ENCODE measurements around the gene MAP4K2.

DNA sequence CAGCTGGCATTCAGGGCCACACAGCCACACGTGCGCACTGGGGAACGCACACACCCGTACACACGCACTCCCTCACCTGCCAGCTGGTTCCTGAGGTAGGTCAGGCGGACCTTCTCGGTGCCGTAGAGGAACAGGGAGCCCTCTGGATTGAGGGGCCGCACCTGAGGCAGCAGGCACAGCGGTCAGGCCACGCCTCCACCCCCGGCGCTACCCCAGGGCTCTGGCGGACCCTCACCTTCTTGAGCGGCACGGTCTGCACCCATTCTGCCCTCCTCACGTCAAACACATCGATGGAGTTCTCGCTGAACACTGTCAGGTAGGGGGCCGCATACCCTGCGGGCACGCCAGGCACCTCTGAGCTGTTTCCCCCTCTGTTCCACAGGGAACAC lies 24.4 kb upstream of the MAP4K2 start:
- TF ChIP-seq, protein P1, sequence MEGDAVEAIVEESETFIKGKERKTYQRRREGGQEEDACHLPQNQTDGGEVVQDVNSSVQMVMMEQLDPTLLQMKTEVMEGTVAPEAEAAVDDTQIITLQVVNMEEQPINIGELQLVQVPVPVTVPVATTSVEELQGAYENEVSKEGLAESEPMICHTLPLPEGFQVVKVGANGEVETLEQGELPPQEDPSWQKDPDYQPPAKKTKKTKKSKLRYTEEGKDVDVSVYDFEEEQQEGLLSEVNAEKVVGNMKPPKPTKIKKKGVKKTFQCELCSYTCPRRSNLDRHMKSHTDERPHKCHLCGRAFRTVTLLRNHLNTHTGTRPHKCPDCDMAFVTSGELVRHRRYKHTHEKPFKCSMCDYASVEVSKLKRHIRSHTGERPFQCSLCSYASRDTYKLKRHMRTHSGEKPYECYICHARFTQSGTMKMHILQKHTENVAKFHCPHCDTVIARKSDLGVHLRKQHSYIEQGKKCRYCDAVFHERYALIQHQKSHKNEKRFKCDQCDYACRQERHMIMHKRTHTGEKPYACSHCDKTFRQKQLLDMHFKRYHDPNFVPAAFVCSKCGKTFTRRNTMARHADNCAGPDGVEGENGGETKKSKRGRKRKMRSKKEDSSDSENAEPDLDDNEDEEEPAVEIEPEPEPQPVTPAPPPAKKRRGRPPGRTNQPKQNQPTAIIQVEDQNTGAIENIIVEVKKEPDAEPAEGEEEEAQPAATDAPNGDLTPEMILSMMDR (IDR thresholded peaks at IDR 0.05): no peak
- no peak for TF ChIP-seq POLR2A (IDR thresholded peaks at IDR 0.05)

Measured in uterus (tissue), 2 donors.